ENCODE measurements around the gene TNFRSF14.

- TF ChIP-seq, protein P1, sequence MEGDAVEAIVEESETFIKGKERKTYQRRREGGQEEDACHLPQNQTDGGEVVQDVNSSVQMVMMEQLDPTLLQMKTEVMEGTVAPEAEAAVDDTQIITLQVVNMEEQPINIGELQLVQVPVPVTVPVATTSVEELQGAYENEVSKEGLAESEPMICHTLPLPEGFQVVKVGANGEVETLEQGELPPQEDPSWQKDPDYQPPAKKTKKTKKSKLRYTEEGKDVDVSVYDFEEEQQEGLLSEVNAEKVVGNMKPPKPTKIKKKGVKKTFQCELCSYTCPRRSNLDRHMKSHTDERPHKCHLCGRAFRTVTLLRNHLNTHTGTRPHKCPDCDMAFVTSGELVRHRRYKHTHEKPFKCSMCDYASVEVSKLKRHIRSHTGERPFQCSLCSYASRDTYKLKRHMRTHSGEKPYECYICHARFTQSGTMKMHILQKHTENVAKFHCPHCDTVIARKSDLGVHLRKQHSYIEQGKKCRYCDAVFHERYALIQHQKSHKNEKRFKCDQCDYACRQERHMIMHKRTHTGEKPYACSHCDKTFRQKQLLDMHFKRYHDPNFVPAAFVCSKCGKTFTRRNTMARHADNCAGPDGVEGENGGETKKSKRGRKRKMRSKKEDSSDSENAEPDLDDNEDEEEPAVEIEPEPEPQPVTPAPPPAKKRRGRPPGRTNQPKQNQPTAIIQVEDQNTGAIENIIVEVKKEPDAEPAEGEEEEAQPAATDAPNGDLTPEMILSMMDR (IDR thresholded peaks at IDR 0.05 in 2 of 3, conservative IDR thresholded peaks at IDR 0.05 in 1 of 3; ENCODE audit: insufficient read depth in 2 of 3, low read depth in 1 of 3, low read length in 3 of 3), result no peak
- TF ChIP-seq EZH2 (IDR thresholded peaks at IDR 0.05; ENCODE audit: borderline replicate concordance, low read depth, low read length) (no peak), JUND (IDR thresholded peaks at IDR 0.05; ENCODE audit: borderline replicate concordance, low read depth, low read length) (no peak), JUND (tag; IDR thresholded peaks at IDR 0.05; ENCODE audit: borderline replicate concordance, low read depth, low read length) (no peak), BRF1 (IDR thresholded peaks at IDR 0.05; ENCODE audit: borderline replicate concordance, extremely low read depth, insufficient read length) (no peak), FOXK2 (conservative IDR thresholded peaks at IDR 0.05 in 1 of 2, IDR thresholded peaks at IDR 0.05 in 1 of 2; ENCODE audit: low read depth in 2 of 2) (no peak), SAP30 (IDR thresholded peaks at IDR 0.05; ENCODE audit: borderline replicate concordance, insufficient read depth, low read depth, low read length, poor library complexity, severe bottlenecking) (no peak), BRCA1 (IDR thresholded peaks at IDR 0.05) (no peak), BRCA1 (CRISPR knock-in tag; IDR thresholded peaks at IDR 0.05) (no peak), ZNF12 (CRISPR knock-in tag; IDR thresholded peaks at IDR 0.05) (no peak), JUN (IDR thresholded peaks at IDR 0.05; ENCODE audit: borderline replicate concordance, low read depth, low read length) (no peak), JUN (CRISPR knock-in tag; IDR thresholded peaks at IDR 0.05; ENCODE audit: borderline replicate concordance) (no peak), ZNF274 (IDR thresholded peaks at IDR 0.05; ENCODE audit: borderline replicate concordance, low read depth, low read length) (no peak), RAD21 (CRISPR knock-in tag; conservative IDR thresholded peaks at IDR 0.05 in 1 of 2, IDR thresholded peaks at IDR 0.05 in 1 of 2) (no peak)
- TF ChIP-seq, protein P2, sequence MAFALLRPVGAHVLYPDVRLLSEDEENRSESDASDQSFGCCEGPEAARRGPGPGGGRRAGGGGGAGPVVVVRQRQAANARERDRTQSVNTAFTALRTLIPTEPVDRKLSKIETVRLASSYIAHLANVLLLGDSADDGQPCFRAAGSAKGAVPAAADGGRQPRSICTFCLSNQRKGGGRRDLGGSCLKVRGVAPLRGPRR (CRISPR knock-in tag; IDR thresholded peaks at IDR 0.05), result no peak
Measured at GRCh38 chr1:2583871-2584351, 27.7 kb downstream of the TNFRSF14 start.
